Suprapubic skin (tissue), 4 donors: ENCODE data around the gene ST6GALNAC6. TPM values are rescaled to one million over a fixed set of nuclear protein-coding genes. Genes with fewer than 3 reads are reported as not detected.
A peak's percentile ranks its signal among the peaks of the same experiment; 100 is the strongest.

Experiments used
- DNase-seq, 2 donors: peaks; one replicate each; pipeline ENCODE4 v3.0.0-alpha.2; 2019; ENCODE audit warnings: low spot score in 2 of 2
- H3K27ac ChIP-seq: fragments of 200-600 bp; sonication (generic); one replicate; pipeline ENCODE4 v1.5.1; 2019
- H3K27me3 ChIP-seq: fragments of 200-600 bp; sonication (generic); one replicate; pipeline ENCODE4 v1.5.1; 2019
- H3K36me3 ChIP-seq: fragments of 200-600 bp; sonication (generic); one replicate; pipeline ENCODE4 v1.5.1; 2019
- H3K4me1 ChIP-seq: fragments of 200-600 bp; sonication (generic); one replicate; pipeline ENCODE4 v1.5.1; 2019
- H3K4me3 ChIP-seq: fragments of 200-600 bp; sonication (generic); one replicate; pipeline ENCODE4 v1.5.1; 2019; ENCODE audit warnings: mild to moderate bottlenecking
- H3K9me3 ChIP-seq: fragments of 200-600 bp; sonication (generic); one replicate; pipeline ENCODE4 v1.5.1; 2019
- EP300 ChIP-seq: sonication (generic); formaldehyde crosslinking; IDR thresholded peaks from one replicate; pipeline ENCODE4 v1.6.1; 2017; ENCODE audit warnings: antibody characterized with exemption
- POLR2A ChIP-seq, 2 donors: fragments of 450-650 bp; IDR thresholded peaks; one replicate each; pipeline ENCODE4 v1.6.1; 2017; ENCODE audit warnings: antibody characterized with exemption in 2 of 2, mild to moderate bottlenecking in 2 of 2, moderate library complexity in 2 of 2
- POLR2AphosphoS5 ChIP-seq, 3 donors: sonication (generic); formaldehyde crosslinking; IDR thresholded peaks; one replicate each; pipeline ENCODE4 v1.6.1; 2017; ENCODE audit warnings: antibody characterized with exemption in 3 of 3
- WGBS: methylation state at CpG from one replicate; pipeline ENCODE4 v1.1.5; 2018; 5-methylcytosine and 5-hydroxymethylcytosine counted together
- total RNA-seq, 4 donors: library from RNA; depleted of rRNA; stranded (reverse); fragments of >200 nt; gene quantifications; one replicate each; pipeline ENCODE4 v1.1.0, GENCODE V29; 2016
- TF ChIP-seq, protein P1 (sequence below), 2 donors: fragments of 200-600 bp in 1 of 2; fragments of 450-650 bp in 1 of 2; sonication (generic) in 1 of 2; IDR thresholded peaks; one replicate each; pipeline ENCODE4 v1.5.1; 2016 to 2019; ENCODE audit warnings: antibody characterized with exemption in 2 of 2, mild to moderate bottlenecking in 1 of 2, moderate library complexity in 1 of 2

ST6GALNAC6 gene
- total RNA-seq, 4 donors from 2014 or later = 41.6 to 50.5 (median 47.0) TPM

DNA sequence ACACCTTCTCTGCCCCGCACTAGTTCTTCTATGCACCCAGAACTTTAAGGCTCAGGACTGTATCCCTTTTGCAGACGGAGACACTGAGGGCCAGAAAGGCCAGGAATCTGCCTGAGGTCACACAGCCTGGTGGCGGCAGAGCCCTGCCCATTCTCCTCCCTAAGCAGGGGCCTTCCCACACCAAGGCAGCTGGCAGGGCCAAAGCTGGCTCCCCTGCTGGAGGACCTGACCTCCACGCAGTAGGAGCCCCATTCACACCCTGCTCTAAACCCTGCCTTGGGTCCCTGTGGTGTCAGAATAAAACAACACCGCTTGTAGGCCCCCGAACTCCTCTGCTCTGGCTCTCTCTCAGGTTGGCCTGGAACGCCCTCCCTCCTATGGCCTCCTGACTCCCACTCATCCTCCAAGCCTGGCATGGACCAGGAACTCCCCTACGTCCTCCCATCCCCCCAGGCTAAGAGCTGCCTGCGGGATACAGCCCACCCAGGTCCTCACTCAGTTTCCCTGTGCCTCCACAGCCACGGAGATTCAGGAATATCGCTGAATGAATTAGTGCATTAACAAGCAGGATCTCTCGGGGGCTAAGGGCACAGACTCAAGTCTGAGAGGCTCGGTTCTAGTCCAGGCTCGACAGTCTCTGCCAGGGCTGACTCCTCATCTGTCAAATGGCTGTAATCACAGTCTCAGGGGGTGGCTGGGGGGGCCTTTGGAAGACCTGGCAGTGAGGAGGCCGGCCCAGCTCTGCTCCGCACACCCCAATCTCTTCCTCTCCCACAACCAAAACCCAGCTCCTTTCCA, 2.8 kb downstream of the ST6GALNAC6 start:
- Histone ChIP-seq H3K4me3 (peak overlapping the region; percentile 97), H3K4me1 (peaks cover 39% of the 10 kb centered on the region), H3K36me3 (peaks cover 48% of the 10 kb centered on the region), H3K27ac (peak overlapping the region; percentile 97), H3K9me3 (peaks cover 8% of the 10 kb centered on the region), H3K27me3 (no peaks in the 10 kb centered on the region)
- DNase-seq = no peak
- 77% methylated on average over 10 of the region's 16 CpGs for WGBS
- TF ChIP-seq, protein P1, sequence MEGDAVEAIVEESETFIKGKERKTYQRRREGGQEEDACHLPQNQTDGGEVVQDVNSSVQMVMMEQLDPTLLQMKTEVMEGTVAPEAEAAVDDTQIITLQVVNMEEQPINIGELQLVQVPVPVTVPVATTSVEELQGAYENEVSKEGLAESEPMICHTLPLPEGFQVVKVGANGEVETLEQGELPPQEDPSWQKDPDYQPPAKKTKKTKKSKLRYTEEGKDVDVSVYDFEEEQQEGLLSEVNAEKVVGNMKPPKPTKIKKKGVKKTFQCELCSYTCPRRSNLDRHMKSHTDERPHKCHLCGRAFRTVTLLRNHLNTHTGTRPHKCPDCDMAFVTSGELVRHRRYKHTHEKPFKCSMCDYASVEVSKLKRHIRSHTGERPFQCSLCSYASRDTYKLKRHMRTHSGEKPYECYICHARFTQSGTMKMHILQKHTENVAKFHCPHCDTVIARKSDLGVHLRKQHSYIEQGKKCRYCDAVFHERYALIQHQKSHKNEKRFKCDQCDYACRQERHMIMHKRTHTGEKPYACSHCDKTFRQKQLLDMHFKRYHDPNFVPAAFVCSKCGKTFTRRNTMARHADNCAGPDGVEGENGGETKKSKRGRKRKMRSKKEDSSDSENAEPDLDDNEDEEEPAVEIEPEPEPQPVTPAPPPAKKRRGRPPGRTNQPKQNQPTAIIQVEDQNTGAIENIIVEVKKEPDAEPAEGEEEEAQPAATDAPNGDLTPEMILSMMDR (IDR thresholded peaks at IDR 0.05) = no peak
- TF ChIP-seq POLR2AphosphoS5 (IDR thresholded peaks at IDR 0.05) (no peak), EP300 (no peak), POLR2A (IDR thresholded peaks at IDR 0.05) (no peak)

DNA sequence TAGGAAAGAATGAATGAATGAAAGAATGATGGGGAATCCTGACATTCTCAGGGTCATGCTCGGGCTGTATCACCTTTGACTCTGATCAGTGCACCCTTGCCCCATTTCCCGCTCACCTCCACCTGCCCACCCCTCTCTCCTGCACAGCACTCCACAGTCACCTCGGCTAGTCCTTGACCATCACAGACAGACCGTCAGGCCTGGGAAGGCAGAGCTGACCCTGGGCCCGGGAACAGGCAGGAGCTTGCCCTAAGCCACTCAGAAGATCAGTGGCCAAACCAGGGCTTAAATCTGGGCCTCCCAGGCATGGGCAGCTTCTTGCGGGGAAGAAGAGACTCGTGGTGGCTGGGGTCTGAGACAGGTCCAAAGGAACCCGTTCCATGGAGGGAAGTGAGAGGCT, 3.6 kb downstream of the ST6GALNAC6 start:
- peaks cover 54% of the 10 kb centered on the region for H3K36me3 ChIP-seq

GRCh38 chr9:127893392-127893791, 6.0 kb downstream of the ST6GALNAC6 start:
- Histone ChIP-seq H3K4me1 (peaks cover 25% of the 10 kb centered on the region), H3K4me3 (no peak overlapping the region), H3K9me3 (peaks cover 8% of the 10 kb centered on the region), H3K27me3 (no peaks in the 10 kb centered on the region), H3K36me3 (peaks cover 74% of the 10 kb centered on the region), H3K27ac (no peak overlapping the region)
- DNase-seq = no peak
- TF ChIP-seq POLR2AphosphoS5 (IDR thresholded peaks at IDR 0.05) (no peak), EP300 (no peak), POLR2A (IDR thresholded peaks at IDR 0.05) (no peak)
- TF ChIP-seq, protein P1 (IDR thresholded peaks at IDR 0.05) = no peak
- WGBS = 98% methylated on average over 4 of the region's 4 CpGs

More for the DNA sequence above, 3.6 kb downstream of the ST6GALNAC6 start:
- peaks cover 39% of the 10 kb centered on the region for H3K4me1 ChIP-seq
- peaks cover 8% of the 10 kb centered on the region for H3K9me3 ChIP-seq
- no peaks in the 10 kb centered on the region for H3K27me3 ChIP-seq
- no peak overlapping the region for H3K27ac ChIP-seq
- H3K4me3 ChIP-seq = no peak overlapping the region
- 99% methylated on average over 8 of the region's 8 CpGs for WGBS
- TF ChIP-seq EP300 (no peak), POLR2AphosphoS5 (IDR thresholded peaks at IDR 0.05) (no peak), POLR2A (IDR thresholded peaks at IDR 0.05) (no peak)
- TF ChIP-seq, protein P1 (IDR thresholded peaks at IDR 0.05) = no peak
- no peak for DNase-seq

DNA sequence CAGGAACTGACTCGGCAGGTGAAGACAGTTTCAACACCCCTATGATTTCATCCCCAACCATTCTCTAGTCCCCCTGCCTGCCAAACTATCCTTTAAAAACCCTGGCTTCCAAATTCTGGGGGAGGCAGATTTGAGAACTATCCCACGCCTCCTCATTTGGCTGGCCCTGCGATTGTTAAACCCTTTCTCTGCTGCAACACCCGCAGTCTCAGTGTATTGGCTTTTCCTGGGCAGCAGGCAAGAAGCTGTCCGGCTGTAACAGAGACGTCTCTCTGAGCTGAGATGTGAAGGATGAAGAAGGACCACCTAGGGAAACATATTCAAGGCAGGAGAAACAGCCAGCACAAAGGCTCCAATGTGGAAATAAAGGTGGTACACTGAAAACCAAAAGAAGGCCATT, 6.6 kb downstream of the ST6GALNAC6 start:
- Histone ChIP-seq H3K4me1 (peaks cover 20% of the 10 kb centered on the region), H3K9me3 (peaks cover 8% of the 10 kb centered on the region), H3K4me3 (no peak overlapping the region), H3K36me3 (peaks cover 79% of the 10 kb centered on the region), H3K27me3 (no peaks in the 10 kb centered on the region), H3K27ac (no peak overlapping the region)
- TF ChIP-seq POLR2AphosphoS5 (IDR thresholded peaks at IDR 0.05) (no peak), POLR2A (IDR thresholded peaks at IDR 0.05) (no peak), EP300 (no peak)
- TF ChIP-seq, protein P1 (IDR thresholded peaks at IDR 0.05) = no peak
- no peak for DNase-seq
- WGBS = 97% methylated on average over 6 of the region's 6 CpGs

DNA sequence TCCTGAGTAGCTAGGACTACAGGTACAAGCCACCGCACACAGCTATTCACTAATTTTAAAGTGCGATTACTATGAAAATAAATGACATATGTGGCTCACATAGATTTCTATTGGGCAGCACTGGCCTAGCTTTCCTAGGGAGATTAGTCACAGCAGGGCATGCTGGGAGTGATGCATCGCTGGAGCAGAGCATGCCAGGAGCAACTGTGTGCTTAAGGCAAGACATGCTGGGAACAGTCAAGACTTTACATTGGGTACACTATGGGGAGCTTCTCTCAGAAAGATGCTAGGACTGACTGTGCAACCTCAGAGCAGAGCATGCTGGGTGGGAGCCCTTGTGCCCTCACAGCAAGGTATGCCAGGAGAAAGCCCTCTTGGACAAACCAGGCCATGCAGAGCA, 9.3 kb downstream of the ST6GALNAC6 start:
- 89% methylated on average over 3 of the region's 3 CpGs for WGBS
- peaks cover 92% of the 10 kb centered on the region for H3K36me3 ChIP-seq

More for the DNA sequence above, 9.3 kb downstream of the ST6GALNAC6 start:
- peaks cover 8% of the 10 kb centered on the region for H3K9me3 ChIP-seq
- no peak overlapping the region for H3K4me3 ChIP-seq
- no peak for DNase-seq
- no peak overlapping the region for H3K27ac ChIP-seq
- TF ChIP-seq EP300 = no peak
- no peak for TF ChIP-seq POLR2A (IDR thresholded peaks at IDR 0.05)
- TF ChIP-seq POLR2AphosphoS5 (IDR thresholded peaks at IDR 0.05) = no peak
- TF ChIP-seq, protein P1 (IDR thresholded peaks at IDR 0.05) = no peak
- no peaks in the 10 kb centered on the region for H3K27me3 ChIP-seq
- H3K4me1 ChIP-seq = peaks cover 1% of the 10 kb centered on the region
